Osteocyte (in vitro differentiated cells): ENCODE results near the gene USP16. TPM values are rescaled to one million over a fixed set of nuclear protein-coding genes. Genes with fewer than 3 reads are reported as not detected.
"Not testable (repeated sequence)": the region's sequence is repeated elsewhere in the genome, so short reads cannot be mapped to it uniquely, and the experiment has no call there.

Source experiments
- DNase-seq: peaks from one replicate; pipeline ENCODE4 v3.0.0; 2021; ENCODE audit warnings: mixed read lengths; ENCODE audit not compliant: unreplicated experiment; ENCODE audit errors: extremely low spot score
- H3K27ac Mint-ChIP-seq: one replicate; pipeline ENCODE4 v1.8.0; 2021; ENCODE audit warnings: mild to moderate bottlenecking, mixed read lengths; ENCODE audit not compliant: unreplicated experiment
- H3K27me3 Mint-ChIP-seq: one replicate; pipeline ENCODE4 v1.8.0; 2021; ENCODE audit warnings: mixed read lengths; ENCODE audit not compliant: unreplicated experiment
- H3K36me3 Mint-ChIP-seq: one replicate; pipeline ENCODE4 v1.8.0; 2021; ENCODE audit warnings: mixed read lengths; ENCODE audit not compliant: unreplicated experiment
- H3K4me1 Mint-ChIP-seq: one replicate; pipeline ENCODE4 v1.8.0; 2021; ENCODE audit warnings: mixed read lengths; ENCODE audit not compliant: unreplicated experiment
- H3K4me3 Mint-ChIP-seq: one replicate; pipeline ENCODE4 v1.8.0; 2021; ENCODE audit warnings: mild to moderate bottlenecking, moderate library complexity, mixed read lengths; ENCODE audit not compliant: unreplicated experiment
- H3K9me3 Mint-ChIP-seq: one replicate; pipeline ENCODE4 v1.8.0; 2021; ENCODE audit warnings: mixed read lengths; ENCODE audit not compliant: unreplicated experiment
- long read RNA-seq: library from polyadenylated mRNA; unstranded; transcript quantifications from one replicate; pipeline ENCODE4 v2.0.0, GENCODE V29; 2021
- total RNA-seq: library from RNA; stranded (reverse); gene quantifications from 2 replicates; pipeline ENCODE4 v1.2.1, GENCODE V29; 2021
- TF ChIP-seq, protein P1 (sequence below): fragments of 200-600 bp; sonication (generic); IDR thresholded peaks from 2 replicates; pipeline ENCODE4 v1.5.0; 2021; ENCODE audit warnings: antibody characterized with exemption, mild to moderate bottlenecking, moderate library complexity

The USP16 gene
- 27.7 and 28.5 TPM in 2 replicates for total RNA-seq
- long read RNA-seq, partial matches to known transcripts, result 12 of 16 reads
- long read RNA-seq, other reads (novel, unspliced or antisense), result 3 of 16 reads

- H3K36me3 Mint-ChIP-seq, result no peaks in the 10 kb centered on the region
Measured at GRCh38 chr21:29024474-29025327, at the start of gene USP16. Gene USP16 (plus strand): TSS chr21:29024668. CDS start chr21:29027914, 3,246 bp downstream.

DNA sequence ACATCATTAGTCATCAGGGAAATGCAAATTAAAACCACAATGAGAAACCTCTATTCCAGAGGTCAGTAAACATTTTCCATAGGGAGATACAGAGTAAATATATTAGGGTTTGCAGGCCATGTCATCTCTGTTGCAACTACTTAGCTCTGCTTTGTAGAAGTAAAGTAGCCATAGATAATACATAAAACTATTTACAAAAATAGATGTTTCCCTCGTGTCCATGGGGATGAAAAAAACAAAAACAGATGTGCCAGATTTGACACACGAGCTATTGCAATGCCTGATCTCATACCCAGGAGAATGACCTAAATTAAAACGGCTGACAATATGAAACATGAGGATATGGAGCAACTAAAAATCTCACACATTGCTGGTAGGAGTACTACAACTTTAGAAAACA is 49.1 kb upstream of the USP16 start:
- no peak overlapping the region for H3K4me3 Mint-ChIP-seq
- H3K9me3 Mint-ChIP-seq, result peaks cover 5% of the 10 kb centered on the region
- H3K27ac Mint-ChIP-seq, result no peak overlapping the region
- TF ChIP-seq, protein P1, sequence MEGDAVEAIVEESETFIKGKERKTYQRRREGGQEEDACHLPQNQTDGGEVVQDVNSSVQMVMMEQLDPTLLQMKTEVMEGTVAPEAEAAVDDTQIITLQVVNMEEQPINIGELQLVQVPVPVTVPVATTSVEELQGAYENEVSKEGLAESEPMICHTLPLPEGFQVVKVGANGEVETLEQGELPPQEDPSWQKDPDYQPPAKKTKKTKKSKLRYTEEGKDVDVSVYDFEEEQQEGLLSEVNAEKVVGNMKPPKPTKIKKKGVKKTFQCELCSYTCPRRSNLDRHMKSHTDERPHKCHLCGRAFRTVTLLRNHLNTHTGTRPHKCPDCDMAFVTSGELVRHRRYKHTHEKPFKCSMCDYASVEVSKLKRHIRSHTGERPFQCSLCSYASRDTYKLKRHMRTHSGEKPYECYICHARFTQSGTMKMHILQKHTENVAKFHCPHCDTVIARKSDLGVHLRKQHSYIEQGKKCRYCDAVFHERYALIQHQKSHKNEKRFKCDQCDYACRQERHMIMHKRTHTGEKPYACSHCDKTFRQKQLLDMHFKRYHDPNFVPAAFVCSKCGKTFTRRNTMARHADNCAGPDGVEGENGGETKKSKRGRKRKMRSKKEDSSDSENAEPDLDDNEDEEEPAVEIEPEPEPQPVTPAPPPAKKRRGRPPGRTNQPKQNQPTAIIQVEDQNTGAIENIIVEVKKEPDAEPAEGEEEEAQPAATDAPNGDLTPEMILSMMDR, result no peak
- H3K4me1 Mint-ChIP-seq, result no peaks in the 10 kb centered on the region
- peaks cover 33% of the 10 kb centered on the region for H3K36me3 Mint-ChIP-seq
- no peak for DNase-seq
- H3K27me3 Mint-ChIP-seq, result no peaks in the 10 kb centered on the region

More at GRCh38 chr21:29024474-29025327, at the start of gene USP16:
- Mint-ChIP-seq H3K27me3 (no peaks in the 10 kb centered on the region), H3K4me3 (peak within 1 kb of the TSS; percentile 93), H3K4me1 (peaks cover 22% of the 10 kb centered on the region), H3K27ac (peak within 1 kb of the TSS; percentile 100), H3K9me3 (no peaks in the 10 kb centered on the region)
- peak; percentile 98 for DNase-seq
- TF ChIP-seq, protein P1, result peak; percentile 17

- TF ChIP-seq, protein P1, result no peak
- Mint-ChIP-seq H3K27me3 (no peaks in the 10 kb centered on the region), H3K9me3 (no peaks in the 10 kb centered on the region), H3K27ac (no peak overlapping the region), H3K36me3 (peaks cover 35% of the 10 kb centered on the region), H3K4me3 (no peak overlapping the region), H3K4me1 (no peaks in the 10 kb centered on the region)
- no peak for DNase-seq
Measured at GRCh38 chr21:28979092-28979491, 45.4 kb upstream of the USP16 start.

DNA sequence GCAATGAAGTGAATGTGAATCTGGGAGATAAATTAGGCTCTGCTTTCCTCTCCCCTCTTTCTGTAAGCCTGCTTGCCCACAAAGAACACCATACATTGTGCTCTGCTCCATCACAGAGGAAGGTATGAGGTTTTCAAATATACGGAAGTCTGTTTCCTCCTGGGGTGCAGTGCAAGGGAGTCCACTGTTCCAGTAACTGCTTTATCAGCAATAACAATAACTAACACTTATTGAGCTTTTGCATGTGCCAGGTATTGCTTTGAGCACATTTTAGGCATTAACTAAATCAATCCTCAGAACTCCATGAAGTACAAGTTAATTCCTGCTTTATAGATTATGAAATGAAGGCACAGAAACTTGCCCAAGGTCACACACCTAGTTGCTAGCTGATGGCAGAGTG is 41.8 kb upstream of the USP16 start:
- TF ChIP-seq, protein P1, result no peak
- Mint-ChIP-seq H3K36me3 (peaks cover 41% of the 10 kb centered on the region), H3K27me3 (no peaks in the 10 kb centered on the region), H3K9me3 (no peaks in the 10 kb centered on the region), H3K4me1 (no peaks in the 10 kb centered on the region), H3K4me3 (no peak overlapping the region), H3K27ac (no peak overlapping the region)
- DNase-seq, result no peak

GRCh38 chr21:28986677-28987076 is 37.8 kb upstream of the USP16 start:
- Mint-ChIP-seq H3K4me3 (no peak overlapping the region), H3K27ac (no peak overlapping the region), H3K4me1 (peaks cover 14% of the 10 kb centered on the region), H3K36me3 (peaks cover 29% of the 10 kb centered on the region), H3K9me3 (no peaks in the 10 kb centered on the region), H3K27me3 (no peaks in the 10 kb centered on the region)
- DNase-seq, result no peak
- TF ChIP-seq, protein P1, result no peak

DNA sequence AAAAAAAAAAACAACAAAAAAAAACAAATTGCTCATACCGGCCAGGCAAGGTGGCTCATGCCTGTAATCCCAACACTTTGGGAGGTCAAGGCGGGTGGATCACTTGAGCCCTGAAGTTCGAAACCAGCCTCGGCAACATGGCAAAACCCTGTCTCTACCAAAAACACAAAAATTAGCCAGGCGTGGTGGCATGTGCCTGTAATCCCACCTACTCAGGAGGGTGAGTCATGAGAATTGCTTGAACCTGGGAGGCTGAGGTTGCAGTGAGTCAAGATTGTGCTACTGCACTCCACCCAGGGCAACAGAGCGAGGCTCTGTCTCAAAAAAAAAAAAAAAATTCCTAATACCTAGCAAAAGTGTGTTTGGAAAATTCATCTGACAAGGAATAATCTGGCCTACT is 36.3 kb upstream of the USP16 start:
- not testable (repeated sequence) for DNase-seq

More for the DNA sequence above, 36.3 kb upstream of the USP16 start:
- H3K9me3 Mint-ChIP-seq, H3K27me3 Mint-ChIP-seq, H3K4me3 Mint-ChIP-seq, H3K27ac Mint-ChIP-seq: not testable (repeated sequence)
- H3K36me3 Mint-ChIP-seq, result peaks cover 20% of the 10 kb centered on the region
- peaks cover 23% of the 10 kb centered on the region for H3K4me1 Mint-ChIP-seq
